PC-9 (cell line): Measurements from ENCODE around the gene EXOC1. TPM values are rescaled to one million over a fixed set of nuclear protein-coding genes. Genes with fewer than 3 reads are reported as not detected.

ENCODE experiments used
- BruUV-seq: library from RNA; stranded (reverse); fragments of 400-500 nt; replicated peaks from 2 replicates; lab custom pipeline; 2021; lab: Mats Ljungman, UMichigan
- CTCF ChIA-PET: fragments of 300-600 bp; sonication (Branson Sonifier 250); formaldehyde crosslinking; loops from one replicate; lab custom pipeline; 2022; ENCODE audit warnings: antibody characterized with exemption; lab: Charles Lee
- POLR2A ChIA-PET: fragments of 300-600 bp; sonication (Branson Sonifier 250); formaldehyde crosslinking; loops from one replicate; lab custom pipeline; 2022; ENCODE audit warnings: antibody characterized with exemption; ENCODE audit not compliant: unreplicated experiment; lab: Charles Lee
- DNase-seq, 2 experiments: peaks; one replicate each; pipeline versions ENCODE4 v3.0.0 to v3.0.0-alpha.2; 2015 to 2022; ENCODE audit warnings: mixed read lengths in 1 of 2
- H2AFZ ChIP-seq: fragments of 200-600 bp; sonication (generic); 2 replicates; pipeline ENCODE4 v1.8.1; 2017; ENCODE audit warnings: antibody characterized with exemption
- H3F3A ChIP-seq: fragments of 200-600 bp; sonication (generic); 2 replicates; pipeline ENCODE4 v1.8.1; 2017; ENCODE audit warnings: antibody characterized with exemption, mild to moderate bottlenecking, low read depth; ENCODE audit not compliant: insufficient read depth
- H3K27ac ChIP-seq: fragments of 200-600 bp; sonication (generic); 2 replicates; pipeline ENCODE4 v1.6.1; 2016; ENCODE audit warnings: mixed run types
- H3K27me3 ChIP-seq: fragments of 200-600 bp; sonication (generic); 2 replicates; pipeline ENCODE4 v1.6.1; 2016; ENCODE audit warnings: low read depth, mixed run types; ENCODE audit not compliant: insufficient read depth
- H3K36me3 ChIP-seq: fragments of 200-600 bp; sonication (generic); 2 replicates; pipeline ENCODE4 v1.6.1; 2016; ENCODE audit warnings: low read depth, mixed run types
- H3K4me1 ChIP-seq: fragments of 200-600 bp; sonication (generic); replicated peaks from 2 replicates; pipeline ENCODE4 v1.6.1; 2016; ENCODE audit warnings: mixed run types; ENCODE audit not compliant: insufficient read depth
- H3K4me2 ChIP-seq: fragments of 200-600 bp; sonication (generic); 2 replicates; pipeline ENCODE4 v1.6.1; 2017; ENCODE audit warnings: mixed run types
- H3K4me3 ChIP-seq: fragments of 200-600 bp; sonication (generic); 2 replicates; pipeline ENCODE4 v1.6.1; 2016; ENCODE audit warnings: mixed run types
- H3K79me2 ChIP-seq: fragments of 200-600 bp; sonication (generic); 2 replicates; pipeline ENCODE4 v1.6.1; 2017; ENCODE audit warnings: low read depth, mixed run types
- H3K9me2 ChIP-seq: fragments of 200-600 bp; sonication (generic); 2 replicates; pipeline ENCODE4 v1.8.1; 2017; ENCODE audit warnings: mild to moderate bottlenecking; ENCODE audit not compliant: insufficient read depth
- H3K9me3 ChIP-seq: fragments of 200-600 bp; sonication (generic); 2 replicates; pipeline ENCODE4 v1.8.1; 2016; ENCODE audit warnings: low read depth; ENCODE audit not compliant: insufficient read depth
- H4K20me1 ChIP-seq: fragments of 200-600 bp; sonication (generic); 2 replicates; pipeline ENCODE4 v1.8.1; 2017; ENCODE audit not compliant: insufficient read depth
- CTCF ChIP-seq: fragments of 200-600 bp; sonication (generic); conservative IDR thresholded peaks from 2 replicates; pipeline ENCODE4 v1.6.1; 2017; ENCODE audit warnings: mixed run types, antibody characterized with exemption, mild to moderate bottlenecking, moderate library complexity
- EZH2 ChIP-seq: fragments of 200-600 bp; sonication (generic); IDR thresholded peaks from 2 replicates; pipeline ENCODE4 v1.8.0; 2017; ENCODE audit warnings: antibody characterized with exemption, low read depth
- intact Hi-C: fragments of 100-400 bp; cut with micrococcal nuclease; formaldehyde crosslinking; loops from one replicate; pipeline ENCODE4 v1.10.0; 2022; ENCODE audit not compliant: unreplicated experiment
- total RNA-seq: library from RNA; stranded (reverse); gene quantifications from 2 replicates; pipeline ENCODE4 v1.2.3, GENCODE V29; 2021

EXOC1 gene
- total RNA-seq, 1 experiment from 2014 or later, result 27.1 TPM

- Histone ChIP-seq H3K27me3 (no peaks in the 10 kb centered on the region), H3K79me2 (no peaks in the 10 kb centered on the region), H3K9me2 (no peaks in the 10 kb centered on the region), H3K4me1 (peaks cover 11% of the 10 kb centered on the region), H3K27ac (no peak overlapping the region), H2AFZ (no peak overlapping the region), H3K36me3 (0 out of 2 replicates have a peak, but pooled peaks cover 6% of the 10 kb centered on the region), H4K20me1 (no peaks in the 10 kb centered on the region), H3K4me3 (no peak overlapping the region), H3K9me3 (no peaks in the 10 kb centered on the region), H3K4me2 (no peak overlapping the region), H3F3A (no peaks in the 10 kb centered on the region)
- ChIA-PET POLR2A (no interaction called here), CTCF (no interaction called here)
- DNase-seq, result no peak
- no TSS peak for BruUV-seq
- TF ChIP-seq CTCF (no peak), EZH2 (no peak)
- intact Hi-C loops, result no loop called here
Observed at GRCh38 chr4:55876387-55876786, 22.9 kb downstream of the EXOC1 start.

GRCh38 chr4:55879224-55879623 lies 25.8 kb downstream of the EXOC1 start:
- no TSS peak for BruUV-seq
- intact Hi-C loops, result no loop called here
- H3K4me2 ChIP-seq, result no peak overlapping the region
- H3K4me1 ChIP-seq, result peaks cover 11% of the 10 kb centered on the region
- ChIA-PET POLR2A (no interaction called here), CTCF (no interaction called here)
- H4K20me1 ChIP-seq, result no peaks in the 10 kb centered on the region
- no peaks in the 10 kb centered on the region for H3K9me2 ChIP-seq
- no peaks in the 10 kb centered on the region for H3F3A ChIP-seq
- no peak overlapping the region for H3K27ac ChIP-seq
- H3K4me3 ChIP-seq, result no peak overlapping the region
- no peaks in the 10 kb centered on the region for H3K9me3 ChIP-seq
- no peak for TF ChIP-seq EZH2
- TF ChIP-seq CTCF, result no peak
- H3K79me2 ChIP-seq, result no peaks in the 10 kb centered on the region
- H3K36me3 ChIP-seq, result peaks cover 6% of the 10 kb centered on the region; the same call in 1 of the 2 replicates
- H3K27me3 ChIP-seq, result no peaks in the 10 kb centered on the region
- no peak for DNase-seq
- no peak overlapping the region for H2AFZ ChIP-seq

GRCh38 chr4:55880652-55881280 lies 27.3 kb downstream of the EXOC1 start:
- Histone ChIP-seq H3K4me2 (no peak overlapping the region), H3K4me3 (no peak overlapping the region), H3K9me3 (no peaks in the 10 kb centered on the region), H2AFZ (no peak overlapping the region), H3K27ac (0 out of 2 replicates have a peak overlapping the region, but pooled peaks have one; percentile 19), H3K79me2 (no peaks in the 10 kb centered on the region), H3K27me3 (no peaks in the 10 kb centered on the region), H4K20me1 (no peaks in the 10 kb centered on the region), H3F3A (no peaks in the 10 kb centered on the region), H3K9me2 (no peaks in the 10 kb centered on the region), H3K36me3 (peaks cover 6% of the 10 kb centered on the region; the same call in 1 of the 2 replicates), H3K4me1 (peaks cover 11% of the 10 kb centered on the region)
- DNase-seq, result peak in 1 of 2 experiments; percentile 41
- POLR2A ChIA-PET, result no interaction called here
- CTCF ChIA-PET, result no interaction called here
- no TSS peak for BruUV-seq
- TF ChIP-seq CTCF, result no peak
- no peak for TF ChIP-seq EZH2
- intact Hi-C loops, result no loop called here
